ENCODE measurements around the gene GMNN.

GMNN gene

DNA sequence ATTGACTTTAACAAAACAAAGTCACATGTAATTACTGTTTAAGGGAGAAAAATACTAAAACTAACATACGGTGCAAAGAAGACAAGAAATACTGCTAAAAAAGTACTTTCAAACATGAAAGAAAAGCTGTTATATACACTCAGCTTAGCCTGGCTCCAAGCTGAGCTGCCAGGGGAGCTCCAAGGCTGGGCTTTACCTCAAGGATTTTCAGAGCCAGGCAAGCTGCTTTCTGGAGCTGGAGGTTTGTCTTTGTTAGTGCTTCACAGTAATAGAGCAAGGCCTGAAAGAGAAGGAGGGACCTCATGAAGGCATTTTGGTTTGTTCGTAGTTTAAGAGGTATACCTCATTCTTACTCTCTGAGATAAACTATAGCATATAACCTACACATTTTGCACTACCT lies 43.6 kb downstream of the GMNN start:
- DNase-seq, result no peak

DNA sequence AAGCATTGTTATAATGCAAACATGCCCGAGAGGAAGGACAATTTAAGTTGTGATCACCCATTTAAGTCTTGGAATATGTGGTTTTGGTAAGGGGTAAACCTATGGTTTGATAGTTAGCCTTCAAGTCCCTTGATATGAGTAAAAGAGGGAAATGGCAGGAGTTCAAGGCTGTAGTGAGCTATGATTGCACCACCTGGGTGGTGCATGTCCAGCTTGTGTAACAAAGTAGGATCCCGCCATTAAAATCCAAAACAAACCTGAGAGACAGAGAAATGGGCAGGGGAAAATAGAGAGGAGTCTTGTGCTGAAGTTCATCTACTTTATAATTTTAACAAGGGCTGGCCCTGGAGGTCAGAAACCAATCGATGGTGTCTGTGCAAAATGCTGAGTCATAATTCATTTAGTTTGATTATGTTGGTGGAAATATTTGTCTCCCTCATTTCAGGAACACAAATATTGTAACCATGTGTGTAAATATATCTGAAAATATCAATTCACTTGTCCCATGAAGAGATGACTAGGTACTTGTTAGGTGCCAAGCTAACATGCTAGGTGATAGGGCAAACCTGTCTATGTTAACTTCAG lies 47.2 kb downstream of the GMNN start:
- no peak for DNase-seq

DNA sequence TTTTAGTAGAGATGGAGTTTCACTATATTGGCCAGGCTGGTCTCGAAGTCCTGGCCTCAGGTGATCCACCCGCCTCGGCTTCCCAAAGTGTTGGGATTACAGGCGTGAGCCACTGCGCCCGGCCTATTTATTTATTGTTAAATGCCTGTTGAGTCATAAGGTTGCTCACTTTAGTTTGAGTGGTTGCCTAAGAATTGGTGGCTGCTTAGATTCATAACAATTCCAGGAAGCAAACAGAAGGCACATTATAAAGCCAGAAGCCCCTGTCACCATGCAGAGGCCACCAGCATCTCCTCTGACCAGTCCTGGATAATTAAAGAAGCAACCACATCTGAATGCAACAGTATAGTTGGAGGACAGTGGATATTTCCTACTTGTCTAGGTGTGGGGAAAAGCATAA lies 48.0 kb downstream of the GMNN start:
- no peak for DNase-seq

DNA sequence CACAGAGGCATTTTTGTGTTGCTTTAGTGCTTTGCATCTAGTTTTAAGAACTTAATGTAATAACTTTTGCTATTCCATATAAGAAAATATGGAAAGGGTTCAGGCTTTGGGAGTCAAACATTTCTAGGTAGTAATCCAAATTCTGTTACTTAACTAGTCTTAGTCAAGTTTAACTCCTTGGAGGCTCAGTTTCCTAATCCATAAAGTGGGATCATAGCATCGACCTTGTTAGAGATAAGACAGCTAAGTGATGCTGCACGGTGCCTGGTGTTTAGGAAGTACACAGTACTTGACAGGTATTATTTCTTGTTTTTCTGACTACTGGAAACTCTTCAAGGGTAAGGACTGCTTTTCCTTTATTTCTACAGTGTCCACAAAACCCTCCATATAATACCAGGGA lies 48.4 kb downstream of the GMNN start:
- no peak for DNase-seq

DNA sequence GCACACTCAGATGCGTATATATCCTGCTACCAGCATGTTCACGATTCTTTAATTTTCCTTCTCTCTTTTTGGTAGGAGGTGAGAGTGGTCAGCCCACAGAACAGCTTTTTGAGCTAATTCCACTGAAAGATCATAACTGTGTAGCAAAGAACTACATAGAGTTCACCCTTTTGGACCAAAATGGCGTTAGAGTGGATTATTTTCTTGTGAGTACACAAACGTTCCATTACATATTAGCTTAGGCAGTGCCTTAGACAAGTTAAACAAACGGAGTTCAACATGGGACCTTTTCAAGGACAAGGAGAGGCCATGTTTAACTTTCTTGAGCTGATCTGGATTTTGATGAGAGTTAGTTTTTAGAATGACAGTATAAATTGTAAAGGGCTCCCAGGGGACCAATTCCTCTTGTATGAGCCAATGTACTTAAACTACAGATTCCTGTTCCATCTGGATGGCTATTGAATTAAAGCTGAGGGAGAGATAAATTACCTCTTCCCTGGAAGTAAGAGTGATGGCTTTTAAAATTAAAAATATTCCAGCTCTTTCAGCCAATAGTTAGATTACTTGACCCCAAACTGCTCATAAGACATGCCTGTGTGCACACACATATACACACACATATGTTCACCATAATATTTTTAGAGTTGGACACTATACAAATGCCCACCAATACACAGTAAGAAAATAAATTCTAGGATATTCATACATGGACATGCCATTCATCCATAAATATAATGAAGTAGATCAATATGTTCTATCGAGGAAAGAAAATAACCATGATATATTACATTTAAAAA lies 49.6 kb downstream of the GMNN start:
- DNase-seq, result no peak

DNA sequence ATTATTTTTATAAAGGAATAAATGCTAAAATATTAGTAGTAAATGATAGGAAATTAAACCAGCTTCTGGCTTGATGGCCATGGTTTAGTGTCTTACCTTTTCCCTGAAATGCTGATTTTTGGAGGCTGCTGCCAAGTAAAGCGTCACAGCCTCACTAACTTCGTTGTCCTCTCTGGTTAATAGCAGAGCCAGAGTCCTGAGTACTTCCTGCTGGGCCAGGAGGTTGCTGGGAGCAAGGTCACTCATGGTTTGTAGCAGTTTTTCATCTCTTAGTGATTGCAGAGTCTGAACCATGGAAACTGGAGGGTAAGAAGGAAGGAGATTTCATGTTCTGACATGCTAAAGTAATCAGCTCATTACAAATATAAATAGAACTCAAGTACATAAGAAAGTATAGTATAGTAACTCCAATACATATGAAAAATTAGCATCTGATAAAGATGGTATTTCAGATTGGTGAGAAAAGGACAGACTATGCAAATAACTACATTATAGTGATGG lies 50.4 kb downstream of the GMNN start:
- DNase-seq, result no peak

DNA sequence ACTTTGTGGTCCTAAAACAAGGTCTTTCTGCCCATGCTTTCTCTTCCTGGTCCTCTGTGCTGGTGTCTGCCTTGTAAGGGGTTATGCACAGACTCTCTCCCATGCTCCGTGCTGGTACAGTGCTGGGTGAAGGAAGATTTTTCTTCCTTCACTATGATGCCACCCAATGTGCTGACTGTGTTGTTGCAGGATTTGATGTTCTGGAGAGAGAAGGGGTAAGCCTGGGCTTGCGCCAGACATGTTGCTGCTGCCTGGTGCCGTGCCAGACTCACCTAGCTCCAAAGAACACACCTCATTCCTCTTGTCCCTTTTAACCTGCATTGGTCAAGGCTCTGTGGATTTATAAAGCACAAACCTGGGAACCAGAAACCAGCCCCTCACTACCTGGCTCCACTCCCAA lies 52.4 kb downstream of the GMNN start:
- DNase-seq, result no peak

DNA sequence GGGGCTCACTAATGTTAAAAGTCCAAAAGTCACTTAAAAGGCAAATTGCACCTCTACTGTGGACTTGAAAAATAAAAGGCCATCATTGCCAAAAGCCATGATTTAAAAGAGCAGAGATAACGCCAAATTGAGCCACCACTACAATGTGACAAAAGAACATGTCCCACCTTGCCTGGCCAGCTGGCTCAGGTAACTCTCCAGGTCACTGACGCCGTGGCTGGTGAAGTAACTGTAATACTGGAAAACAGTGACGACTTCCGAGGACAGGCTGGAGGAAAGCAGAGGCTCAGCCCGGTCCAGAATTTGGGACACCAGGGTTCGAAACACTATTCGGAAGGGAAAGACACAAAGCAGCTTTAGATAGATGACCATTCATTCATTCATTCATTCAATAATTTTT lies 53.2 kb downstream of the GMNN start:
- no peak for DNase-seq

DNA sequence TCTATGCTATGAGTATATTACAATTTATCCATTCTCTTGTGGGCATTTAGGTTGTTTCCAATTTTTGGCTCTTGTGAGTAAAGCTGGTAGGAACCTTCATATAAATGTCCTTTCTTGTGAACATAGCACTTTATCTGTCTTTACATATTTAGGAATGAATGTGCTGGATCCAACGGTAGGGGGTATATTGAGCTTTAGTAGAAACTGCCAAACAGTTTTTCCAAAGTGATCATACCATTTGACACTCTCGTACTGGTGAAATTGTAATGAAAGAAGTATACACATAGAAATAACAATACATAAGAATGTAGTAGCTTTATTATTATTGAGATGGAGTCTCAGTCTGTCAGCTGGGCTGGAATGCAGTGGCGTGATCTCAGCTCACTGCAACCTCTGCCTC lies 54.9 kb downstream of the GMNN start:
- no peak for DNase-seq

DNA sequence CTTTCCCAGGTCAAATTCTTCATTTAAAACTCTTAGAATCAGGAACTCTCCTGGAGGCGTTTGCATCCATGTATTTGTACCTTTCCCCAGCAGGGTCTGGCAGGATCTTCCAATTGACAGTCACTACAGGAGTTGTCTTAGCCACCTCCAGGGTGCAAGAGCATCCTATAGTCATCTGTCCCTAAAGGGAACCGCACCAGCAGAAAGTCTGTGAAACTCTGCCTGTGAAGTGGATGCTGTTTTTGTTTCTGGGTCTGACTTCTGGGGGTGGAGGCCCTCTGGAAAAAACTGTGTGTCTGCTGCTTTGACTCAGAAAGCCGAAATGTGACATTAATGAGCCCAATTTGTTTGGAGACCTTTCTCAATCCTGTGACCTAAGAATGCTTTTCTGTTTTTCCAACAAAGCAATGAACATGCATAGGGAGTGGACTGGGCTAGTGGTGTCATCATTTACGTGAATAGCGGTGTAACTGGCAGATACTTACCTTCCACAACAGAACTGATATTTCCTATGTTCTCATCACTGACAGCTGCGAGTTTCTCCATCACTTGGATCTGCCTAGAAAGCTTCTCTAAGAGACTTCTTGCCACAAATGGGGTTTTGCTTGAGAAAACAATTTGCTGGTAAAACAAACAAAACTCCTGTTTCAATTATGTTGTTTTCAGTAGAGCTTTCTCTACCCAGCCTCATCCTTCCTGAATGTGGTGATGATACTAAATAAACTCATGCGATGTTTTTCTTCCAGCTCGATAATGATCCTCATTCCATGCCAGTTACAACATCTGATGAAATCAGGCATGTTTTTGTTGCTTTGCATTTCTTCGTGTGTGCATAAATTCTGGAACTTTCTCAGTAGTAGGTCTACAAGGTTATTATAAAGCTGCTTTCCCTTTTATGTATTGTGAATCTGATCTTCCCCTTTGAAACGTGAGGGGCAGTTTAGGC lies 57.3 kb downstream of the GMNN start:
- DNase-seq, result no peak

DNA sequence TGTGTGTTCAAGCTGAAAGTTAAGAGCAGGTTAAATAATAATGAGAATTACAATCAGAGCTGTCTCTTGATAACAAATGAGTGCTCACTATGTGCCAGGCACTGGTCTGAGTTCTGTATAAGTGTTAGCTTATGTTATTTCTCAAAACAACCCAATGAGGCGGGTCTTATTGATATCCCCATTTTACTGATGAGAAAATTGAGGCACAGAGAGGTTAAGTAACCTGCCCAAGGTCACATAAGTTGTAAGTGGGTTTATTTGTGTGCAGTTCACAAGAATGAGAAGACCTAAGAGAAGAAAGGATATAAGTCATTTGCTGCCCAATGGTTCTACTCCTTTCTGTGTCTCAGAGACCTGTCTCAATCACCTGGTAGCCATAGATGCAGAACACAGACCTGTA lies 58.1 kb downstream of the GMNN start:
- DNase-seq, result no peak

DNA sequence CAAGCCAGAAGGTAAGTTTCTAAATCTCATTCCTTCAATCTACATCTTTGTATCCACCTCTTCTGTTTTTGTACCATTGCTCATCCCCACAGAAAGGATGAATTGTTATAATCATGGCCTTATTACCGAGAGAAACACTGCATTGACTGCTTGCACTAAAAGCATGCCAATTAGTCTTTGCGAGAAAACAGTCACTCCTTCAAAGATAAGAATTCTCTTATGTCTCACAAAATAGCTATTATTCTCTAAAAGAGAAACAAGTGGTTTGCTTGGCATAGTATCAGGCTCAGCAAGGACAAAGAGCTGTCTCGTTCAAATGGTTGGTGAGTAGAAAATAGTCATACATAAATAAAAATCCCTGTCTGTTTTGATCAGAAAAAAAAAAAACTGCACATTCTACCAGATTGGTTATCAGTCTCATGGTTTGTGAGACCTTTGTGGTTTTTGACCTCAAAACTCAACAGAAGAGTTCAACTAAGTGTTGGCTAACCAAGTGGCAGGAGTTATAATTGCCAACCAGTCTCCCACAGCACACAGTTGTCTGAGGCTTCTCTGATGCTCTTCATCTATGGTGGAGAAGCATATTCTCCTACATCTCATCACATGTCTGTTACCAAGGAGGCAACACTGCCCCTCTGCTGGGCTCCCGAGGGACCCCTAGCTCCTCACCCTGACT lies 59.1 kb downstream of the GMNN start:
- no peak for DNase-seq
